HepG2 (cell line): ENCODE measurements around the gene COPZ1. TPM values are rescaled to one million over a fixed set of nuclear protein-coding genes. Genes with fewer than 3 reads are reported as not detected.

Experiments used
- BORCS8-MEF2B ChIP-seq: sonication (generic); formaldehyde crosslinking; IDR thresholded peaks from 2 replicates; pipeline ENCODE4 v1.8.0; 2022; ENCODE audit warnings: mild to moderate bottlenecking, missing genetic modification reagents
- FOXA1 ChIP-seq, 2 experiments: fragments of 450-650 bp in 1 of 2; sonication (generic) in 1 of 2; formaldehyde crosslinking in 1 of 2; IDR thresholded peaks; 2 replicates each; pipeline versions ENCODE4 v1.4.0 to v1.6.1; 2016 to 2020; ENCODE audit warnings: missing genetic modification reagents in 1 of 2
- NRL ChIP-seq: sonication (generic); formaldehyde crosslinking; IDR thresholded peaks from 2 replicates; pipeline ENCODE4 v1.5.0; 2020; ENCODE audit warnings: missing genetic modification reagents, mild to moderate bottlenecking, moderate library complexity, borderline replicate concordance
- REPIN1 ChIP-seq: sonication (generic); formaldehyde crosslinking; IDR thresholded peaks from 2 replicates; pipeline ENCODE4 v1.8.0; 2022; ENCODE audit warnings: missing genetic modification reagents, low read depth, mild to moderate bottlenecking, borderline replicate concordance
- ZNF3 ChIP-seq: IDR thresholded peaks from 2 replicates; pipeline ENCODE4 v1.7.0; 2017; ENCODE audit warnings: inconsistent platforms
- polyA plus RNA-seq, 8 experiments: library from polyadenylated mRNA; depleted of rRNA in 3 of 8; stranded (reverse) in 7 of 8; unstranded in 1 of 8; fragments of >200 nt; fragmentation: Illumina TruSeq in 4 of 8; extraction: Trizol in 4 of 8; gene quantifications; 2 replicates each; pipeline versions ENCODE4 v1.2.1 to v1.2.3, GENCODE V29; 2011 to 2016; ENCODE audit warnings: low read depth in 4 of 8, missing spikeins in 1 of 8, mixed read lengths in 1 of 8; ENCODE audit not compliant: insufficient read depth in 1 of 8
- total RNA-seq, 5 experiments: library from RNA; depleted of rRNA; stranded (reverse); fragments of >200 nt; fragmentation: Illumina TruSeq; extraction: Trizol; gene quantifications; 2 replicates each; pipeline ENCODE4 v1.2.3, GENCODE V29; 2016; ENCODE audit warnings: low read depth in 1 of 5
- TF ChIP-seq, protein P1 (sequence below): sonication (generic); formaldehyde crosslinking; IDR thresholded peaks from one replicate; pipeline ENCODE4 v1.5.1; 2020; ENCODE audit warnings: mild to moderate bottlenecking, missing genetic modification reagents; ENCODE audit errors: not compliant biosample characterization
- TF ChIP-seq, protein P2 (sequence below): IDR thresholded peaks from 2 replicates; pipeline ENCODE4 v1.6.1; 2018; ENCODE audit warnings: missing genetic modification reagents, mild to moderate bottlenecking, missing compliant biosample characterization
- TF ChIP-seq, protein P3 (sequence below), 2 experiments: fragments of 450-650 bp in 1 of 2; sonication (generic) in 1 of 2; formaldehyde crosslinking in 1 of 2; IDR thresholded peaks; 2 replicates each; pipeline versions ENCODE4 v1.6.1 to v1.8.0; 2016 to 2022; ENCODE audit warnings: antibody characterized with exemption in 1 of 2, mild to moderate bottlenecking in 1 of 2, missing genetic modification reagents in 1 of 2

Gene COPZ1
- total and polyA plus RNA-seq, 2 of the 13 experiments (the other 11 are each of a cell fraction or from before 2014, with no cell fraction given) = 125 to 184 TPM

DNA sequence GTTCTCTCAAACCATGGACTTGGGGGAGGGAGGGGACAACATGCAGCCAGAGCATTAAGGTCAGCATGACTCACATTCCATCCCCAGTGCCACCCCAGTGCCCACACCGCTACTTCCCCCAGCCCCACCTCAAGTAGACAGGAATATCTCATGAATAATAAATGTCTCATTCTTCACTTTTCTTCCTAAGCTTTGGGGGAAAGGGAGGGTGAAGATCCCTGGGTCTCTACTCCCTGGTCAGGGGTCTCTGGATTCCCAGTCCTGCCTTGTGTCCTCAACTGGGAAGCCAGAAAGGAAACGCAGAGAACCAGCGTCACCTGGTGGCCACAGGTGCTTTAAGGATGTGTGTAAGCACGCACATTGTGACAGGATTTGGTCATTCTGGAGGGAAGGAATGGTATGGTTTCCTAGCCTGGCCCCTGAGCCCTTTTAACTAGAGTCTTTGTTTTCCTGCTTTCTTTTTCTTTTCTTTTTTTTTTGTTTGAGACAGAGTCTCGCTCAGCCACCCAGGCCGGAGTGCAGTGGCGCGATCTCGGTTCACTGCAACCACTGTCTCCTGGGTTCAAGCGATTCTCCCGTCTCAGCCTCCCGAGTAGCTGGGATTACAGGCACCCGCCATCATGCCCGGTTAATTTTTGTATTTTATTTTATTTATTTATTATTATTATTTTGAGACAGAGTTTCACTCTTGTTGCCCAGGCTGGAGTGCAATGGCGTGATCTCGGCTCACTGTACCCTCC is 36.0 kb downstream of the COPZ1 start (continued):
- TF ChIP-seq, protein P1, sequence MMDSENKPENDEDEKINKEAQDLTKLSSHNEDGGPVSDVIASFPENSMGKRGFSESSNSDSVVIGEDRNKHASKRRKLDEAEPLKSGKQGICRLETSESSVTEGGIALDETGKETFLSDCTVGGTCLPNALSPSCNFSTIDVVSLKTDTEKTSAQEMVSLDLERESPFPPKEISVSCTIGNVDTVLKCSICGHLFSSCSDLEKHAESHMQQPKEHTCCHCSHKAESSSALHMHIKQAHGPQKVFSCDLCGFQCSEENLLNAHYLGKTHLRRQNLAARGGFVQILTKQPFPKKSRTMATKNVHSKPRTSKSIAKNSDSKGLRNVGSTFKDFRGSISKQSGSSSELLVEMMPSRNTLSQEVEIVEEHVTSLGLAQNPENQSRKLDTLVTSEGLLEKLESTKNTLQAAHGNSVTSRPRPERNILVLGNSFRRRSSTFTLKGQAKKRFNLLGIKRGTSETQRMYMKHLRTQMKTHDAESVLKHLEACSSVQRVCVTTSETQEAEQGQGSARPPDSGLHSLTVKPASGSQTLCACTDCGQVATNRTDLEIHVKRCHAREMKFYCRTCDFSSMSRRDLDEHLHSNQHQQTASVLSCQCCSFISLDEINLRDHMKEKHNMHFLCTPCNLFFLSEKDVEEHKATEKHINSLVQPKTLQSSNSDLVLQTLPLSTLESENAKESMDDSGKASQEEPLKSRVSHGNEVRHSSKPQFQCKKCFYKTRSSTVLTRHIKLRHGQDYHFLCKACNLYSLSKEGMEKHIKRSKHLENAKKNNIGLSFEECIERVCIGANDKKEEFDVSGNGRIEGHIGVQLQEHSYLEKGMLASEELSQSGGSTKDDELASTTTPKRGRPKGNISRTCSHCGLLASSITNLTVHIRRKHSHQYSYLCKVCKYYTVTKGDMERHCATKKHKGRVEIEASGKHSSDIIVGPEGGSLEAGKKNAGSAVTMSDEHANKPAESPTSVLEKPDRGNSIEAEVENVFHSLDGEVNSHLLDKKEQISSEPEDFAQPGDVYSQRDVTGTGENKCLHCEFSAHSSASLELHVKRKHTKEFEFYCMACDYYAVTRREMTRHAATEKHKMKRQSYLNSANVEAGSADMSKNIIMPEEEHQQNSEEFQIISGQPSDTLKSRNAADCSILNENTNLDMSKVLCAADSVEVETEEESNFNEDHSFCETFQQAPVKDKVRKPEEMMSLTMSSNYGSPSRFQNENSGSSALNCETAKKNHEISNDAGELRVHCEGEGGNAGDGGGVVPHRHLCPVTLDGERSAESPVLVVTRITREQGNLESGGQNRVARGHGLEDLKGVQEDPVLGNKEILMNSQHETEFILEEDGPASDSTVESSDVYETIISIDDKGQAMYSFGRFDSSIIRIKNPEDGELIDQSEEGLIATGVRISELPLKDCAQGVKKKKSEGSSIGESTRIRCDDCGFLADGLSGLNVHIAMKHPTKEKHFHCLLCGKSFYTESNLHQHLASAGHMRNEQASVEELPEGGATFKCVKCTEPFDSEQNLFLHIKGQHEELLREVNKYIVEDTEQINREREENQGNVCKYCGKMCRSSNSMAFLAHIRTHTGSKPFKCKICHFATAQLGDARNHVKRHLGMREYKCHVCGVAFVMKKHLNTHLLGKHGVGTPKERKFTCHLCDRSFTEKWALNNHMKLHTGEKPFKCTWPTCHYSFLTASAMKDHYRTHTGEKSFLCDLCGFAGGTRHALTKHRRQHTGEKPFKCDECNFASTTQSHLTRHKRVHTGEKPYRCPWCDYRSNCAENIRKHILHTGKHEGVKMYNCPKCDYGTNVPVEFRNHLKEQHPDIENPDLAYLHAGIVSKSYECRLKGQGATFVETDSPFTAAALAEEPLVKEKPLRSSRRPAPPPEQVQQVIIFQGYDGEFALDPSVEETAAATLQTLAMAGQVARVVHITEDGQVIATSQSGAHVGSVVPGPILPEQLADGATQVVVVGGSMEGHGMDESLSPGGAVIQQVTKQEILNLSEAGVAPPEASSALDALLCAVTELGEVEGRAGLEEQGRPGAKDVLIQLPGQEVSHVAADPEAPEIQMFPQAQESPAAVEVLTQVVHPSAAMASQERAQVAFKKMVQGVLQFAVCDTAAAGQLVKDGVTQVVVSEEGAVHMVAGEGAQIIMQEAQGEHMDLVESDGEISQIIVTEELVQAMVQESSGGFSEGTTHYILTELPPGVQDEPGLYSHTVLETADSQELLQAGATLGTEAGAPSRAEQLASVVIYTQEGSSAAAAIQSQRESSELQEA (CRISPR knock-in tag) = peak; percentile 47
- TF ChIP-seq FOXA1 (IDR thresholded peaks at IDR 0.05) (no peak), FOXA1 (CRISPR knock-in tag; IDR thresholded peaks at IDR 0.05) (peak; percentile 48; the same call in 1 of the 2 replicates), REPIN1 (CRISPR knock-in tag) (peak; percentile 52; the same call in 1 of the 2 replicates), NRL (CRISPR knock-in tag) (no peak), BORCS8-MEF2B (CRISPR knock-in tag) (0 out of 2 replicates have a peak, but pooled peaks have one; percentile 43), ZNF3 (no peak)
- TF ChIP-seq, protein P2, sequence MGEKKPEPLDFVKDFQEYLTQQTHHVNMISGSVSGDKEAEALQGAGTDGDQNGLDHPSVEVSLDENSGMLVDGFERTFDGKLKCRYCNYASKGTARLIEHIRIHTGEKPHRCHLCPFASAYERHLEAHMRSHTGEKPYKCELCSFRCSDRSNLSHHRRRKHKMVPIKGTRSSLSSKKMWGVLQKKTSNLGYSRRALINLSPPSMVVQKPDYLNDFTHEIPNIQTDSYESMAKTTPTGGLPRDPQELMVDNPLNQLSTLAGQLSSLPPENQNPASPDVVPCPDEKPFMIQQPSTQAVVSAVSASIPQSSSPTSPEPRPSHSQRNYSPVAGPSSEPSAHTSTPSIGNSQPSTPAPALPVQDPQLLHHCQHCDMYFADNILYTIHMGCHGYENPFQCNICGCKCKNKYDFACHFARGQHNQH = peak; percentile 22; the same call in 1 of the 2 replicates
- TF ChIP-seq, protein P3, sequence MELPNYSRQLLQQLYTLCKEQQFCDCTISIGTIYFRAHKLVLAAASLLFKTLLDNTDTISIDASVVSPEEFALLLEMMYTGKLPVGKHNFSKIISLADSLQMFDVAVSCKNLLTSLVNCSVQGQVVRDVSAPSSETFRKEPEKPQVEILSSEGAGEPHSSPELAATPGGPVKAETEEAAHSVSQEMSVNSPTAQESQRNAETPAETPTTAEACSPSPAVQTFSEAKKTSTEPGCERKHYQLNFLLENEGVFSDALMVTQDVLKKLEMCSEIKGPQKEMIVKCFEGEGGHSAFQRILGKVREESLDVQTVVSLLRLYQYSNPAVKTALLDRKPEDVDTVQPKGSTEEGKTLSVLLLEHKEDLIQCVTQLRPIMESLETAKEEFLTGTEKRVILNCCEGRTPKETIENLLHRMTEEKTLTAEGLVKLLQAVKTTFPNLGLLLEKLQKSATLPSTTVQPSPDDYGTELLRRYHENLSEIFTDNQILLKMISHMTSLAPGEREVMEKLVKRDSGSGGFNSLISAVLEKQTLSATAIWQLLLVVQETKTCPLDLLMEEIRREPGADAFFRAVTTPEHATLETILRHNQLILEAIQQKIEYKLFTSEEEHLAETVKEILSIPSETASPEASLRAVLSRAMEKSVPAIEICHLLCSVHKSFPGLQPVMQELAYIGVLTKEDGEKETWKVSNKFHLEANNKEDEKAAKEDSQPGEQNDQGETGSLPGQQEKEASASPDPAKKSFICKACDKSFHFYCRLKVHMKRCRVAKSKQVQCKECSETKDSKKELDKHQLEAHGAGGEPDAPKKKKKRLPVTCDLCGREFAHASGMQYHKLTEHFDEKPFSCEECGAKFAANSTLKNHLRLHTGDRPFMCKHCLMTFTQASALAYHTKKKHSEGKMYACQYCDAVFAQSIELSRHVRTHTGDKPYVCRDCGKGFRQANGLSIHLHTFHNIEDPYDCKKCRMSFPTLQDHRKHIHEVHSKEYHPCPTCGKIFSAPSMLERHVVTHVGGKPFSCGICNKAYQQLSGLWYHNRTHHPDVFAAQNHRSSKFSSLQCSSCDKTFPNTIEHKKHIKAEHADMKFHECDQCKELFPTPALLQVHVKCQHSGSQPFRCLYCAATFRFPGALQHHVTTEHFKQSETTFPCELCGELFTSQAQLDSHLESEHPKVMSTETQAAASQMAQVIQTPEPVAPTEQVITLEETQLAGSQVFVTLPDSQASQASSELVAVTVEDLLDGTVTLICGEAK (IDR thresholded peaks at IDR 0.05) = no peak
- TF ChIP-seq, protein P3 (CRISPR knock-in tag; IDR thresholded peaks at IDR 0.05) = no peak
